Right lobe of liver (tissue), 6 donors: ENCODE data around the gene INSRR. TPM values are rescaled to one million over a fixed set of nuclear protein-coding genes. Genes with fewer than 3 reads are reported as not detected.
A peak's percentile ranks its signal among the peaks of the same experiment; 100 is the strongest.

Source experiments
- ATAC-seq, 4 donors: fragments of 200-7000 bp; cut with Tn5 transposase; one replicate each; pipeline ENCODE4 v1.9.1; 2020; ENCODE audit warnings: mild to moderate bottlenecking in 4 of 4, moderate library complexity in 4 of 4
- DNase-seq, 3 donors: peaks; one replicate each; pipeline ENCODE4 v3.0.0-alpha.2; 2020
- H3K27ac ChIP-seq, 3 donors: fragments of 200-600 bp; one replicate each; pipeline ENCODE4 v1.8.0; 2022
- H3K27me3 ChIP-seq, 2 donors: fragments of 200-600 bp; one replicate each; pipeline ENCODE4 v1.8.0; 2022
- H3K36me3 ChIP-seq, 4 donors: fragments of 200-600 bp; sonication (generic) in 1 of 4; one replicate each; pipeline versions ENCODE4 v1.5.1 to v1.8.0; 2017 to 2022; ENCODE audit warnings: control low read depth in 1 of 4
- H3K4me1 ChIP-seq, 4 donors: fragments of 200-600 bp; sonication (generic) in 1 of 4; one replicate each; pipeline versions ENCODE4 v1.5.1 to v1.8.0; 2017 to 2022; ENCODE audit warnings: control low read depth in 1 of 4
- H3K4me3 ChIP-seq, 3 donors: fragments of 200-600 bp; one replicate each; pipeline ENCODE4 v1.8.0; 2022
- H3K9me3 ChIP-seq, 4 donors: fragments of 200-600 bp; sonication (generic) in 1 of 4; one replicate each; pipeline versions ENCODE4 v1.5.1 to v1.8.0; 2017 to 2022; ENCODE audit warnings: control low read depth in 1 of 4
- POLR2A ChIP-seq: fragments of 450-650 bp; IDR thresholded peaks from one replicate; pipeline ENCODE4 v1.6.1; 2017; ENCODE audit warnings: antibody characterized with exemption, mild to moderate bottlenecking
- WGBS: methylation state at CpG from one replicate; pipeline ENCODE4 v1.1.6; 2018; ENCODE audit warnings: low coverage, low lambda C conversion rate; ENCODE audit not compliant: insufficient coverage; ENCODE audit errors: missing lambda C conversion rate; 5-methylcytosine and 5-hydroxymethylcytosine counted together
- intact Hi-C, 2 donors: fragments of 100-400 bp; cut with DNase I; formaldehyde crosslinking; loops; one replicate each; pipeline versions ENCODE4 v1.11.2 to v1.14.1; 2022
- total RNA-seq, 6 experiments: library from RNA; depleted of rRNA in 2 of 6; stranded (reverse); fragments of >200 nt in 2 of 6; fragmentation: NEBNext Ultra II Directional in 3 of 6; extraction: Animal tissue kit (Norgen Biotek cat#: 25700) in 3 of 6; gene quantifications; one replicate each; pipeline versions ENCODE4 v1.1.0 to v1.2.4, GENCODE V29; 2016 to 2023
- TF ChIP-seq, protein P1 (sequence below), 4 donors: fragments of 200-600 bp in 3 of 4; fragments of 450-650 bp in 1 of 4; IDR thresholded peaks; one replicate each; pipeline versions ENCODE4 v1.5.1 to v1.8.0; 2016 to 2022; ENCODE audit warnings: antibody characterized with exemption in 4 of 4, mild to moderate bottlenecking in 2 of 4
- donor health status: DM: no; HTN: yes; CAD: no.
- donor health status: DM: no; HTN: no; CAD: no.
- donor health status: DM: no; HTN: no; CAD: no.
- donor health status: DM: no; HTN: yes; CAD: no.
- donor health status: DM: no; HTN: yes; CAD: no.

Gene INSRR
- total RNA-seq, 6 experiments from 2014 or later: not detected

DNA sequence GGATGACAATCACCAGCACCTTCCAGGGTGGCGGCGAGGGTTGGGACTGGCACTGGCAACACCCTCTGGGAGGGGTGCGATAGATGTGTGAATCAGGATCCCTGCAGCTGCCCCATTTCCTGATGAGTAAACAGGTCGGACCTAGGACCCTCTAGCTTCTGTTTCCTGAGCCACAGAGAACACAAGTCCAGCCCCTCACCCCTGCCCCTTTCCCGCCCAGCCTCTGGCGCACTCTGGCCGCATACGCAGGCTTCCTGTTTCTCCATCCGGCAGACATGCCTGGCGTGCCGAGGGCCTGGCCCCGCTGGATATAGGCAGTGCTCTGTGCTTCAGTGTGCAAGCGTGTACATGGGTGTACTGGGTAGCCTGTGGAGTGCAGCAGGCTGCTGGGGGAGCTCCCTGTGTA is 39.2 kb upstream of the INSRR start:
- H3K27me3 ChIP-seq: peaks cover 0 to 5% of the 10 kb centered on the region in 2 donors
- TF ChIP-seq, protein P1, sequence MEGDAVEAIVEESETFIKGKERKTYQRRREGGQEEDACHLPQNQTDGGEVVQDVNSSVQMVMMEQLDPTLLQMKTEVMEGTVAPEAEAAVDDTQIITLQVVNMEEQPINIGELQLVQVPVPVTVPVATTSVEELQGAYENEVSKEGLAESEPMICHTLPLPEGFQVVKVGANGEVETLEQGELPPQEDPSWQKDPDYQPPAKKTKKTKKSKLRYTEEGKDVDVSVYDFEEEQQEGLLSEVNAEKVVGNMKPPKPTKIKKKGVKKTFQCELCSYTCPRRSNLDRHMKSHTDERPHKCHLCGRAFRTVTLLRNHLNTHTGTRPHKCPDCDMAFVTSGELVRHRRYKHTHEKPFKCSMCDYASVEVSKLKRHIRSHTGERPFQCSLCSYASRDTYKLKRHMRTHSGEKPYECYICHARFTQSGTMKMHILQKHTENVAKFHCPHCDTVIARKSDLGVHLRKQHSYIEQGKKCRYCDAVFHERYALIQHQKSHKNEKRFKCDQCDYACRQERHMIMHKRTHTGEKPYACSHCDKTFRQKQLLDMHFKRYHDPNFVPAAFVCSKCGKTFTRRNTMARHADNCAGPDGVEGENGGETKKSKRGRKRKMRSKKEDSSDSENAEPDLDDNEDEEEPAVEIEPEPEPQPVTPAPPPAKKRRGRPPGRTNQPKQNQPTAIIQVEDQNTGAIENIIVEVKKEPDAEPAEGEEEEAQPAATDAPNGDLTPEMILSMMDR (IDR thresholded peaks at IDR 0.05): no peak
- H3K36me3 ChIP-seq: no peaks in the 10 kb centered on the region
- DNase-seq: peak in 1 of 3 donors; percentile 74
- ATAC-seq: peak; percentile 57 to 66 (median 64)
- H3K9me3 ChIP-seq: no peaks in the 10 kb centered on the region
- H3K27ac ChIP-seq: peak overlapping the region in 2 of 3 donors; percentile 40 to 91
- WGBS: 6% methylated on average over 3 of the region's 13 CpGs
- intact Hi-C loops: no loop called here
- peaks cover 0 to 6% (median 0%) of the 10 kb centered on the region in 4 donors for H3K4me1 ChIP-seq
- H3K4me3 ChIP-seq: no peak overlapping the region

DNA sequence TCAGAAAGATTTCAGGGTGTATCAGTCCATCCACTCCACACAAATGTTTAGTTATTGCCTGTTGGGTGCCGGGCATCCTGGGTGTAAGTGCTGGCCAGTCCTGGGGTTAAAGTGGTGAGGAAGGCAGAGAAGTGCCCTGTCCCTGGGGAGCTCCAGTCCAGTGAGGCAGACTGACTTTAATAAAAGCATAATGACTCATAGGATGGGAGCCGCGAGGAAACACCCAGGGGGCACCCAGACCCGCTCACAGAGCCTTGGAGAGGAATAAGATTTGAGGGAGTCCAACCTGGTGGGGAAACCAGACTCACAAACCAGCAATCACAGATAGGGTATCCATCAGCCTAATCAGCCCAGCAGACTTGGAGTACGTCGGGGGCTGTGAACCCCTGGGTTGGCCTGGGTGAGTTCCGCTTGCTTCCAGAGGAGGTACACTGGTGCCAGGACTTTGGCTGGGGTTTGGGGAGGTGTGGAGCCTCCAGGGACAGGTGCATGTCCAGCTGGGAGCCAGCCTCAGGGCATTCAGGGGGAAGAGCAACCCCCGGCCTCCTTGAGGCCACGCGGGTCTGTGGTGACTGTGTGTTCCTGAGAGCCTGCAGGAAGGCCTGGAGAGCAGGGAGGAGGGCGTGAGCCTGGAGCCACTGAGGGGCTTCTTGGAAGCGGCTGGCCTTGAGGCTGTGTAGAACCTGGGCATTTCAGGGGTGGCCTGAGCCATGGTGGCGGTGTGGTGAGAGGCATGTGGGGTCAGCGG is 38.3 kb upstream of the INSRR start:
- intact Hi-C loops: no loop called here
- H3K27ac ChIP-seq: peak overlapping the region; percentile 15 to 91 (median 40)
- no peaks in the 10 kb centered on the region for H3K36me3 ChIP-seq
- H3K27me3 ChIP-seq: peaks cover 0 to 9% of the 10 kb centered on the region in 2 donors
- ATAC-seq: no peak
- DNase-seq: peak in 1 of 3 donors; percentile 38
- no peak for TF ChIP-seq POLR2A
- TF ChIP-seq, protein P1 (IDR thresholded peaks at IDR 0.05): no peak
- peaks cover 0 to 8% (median 0%) of the 10 kb centered on the region in 4 donors for H3K4me1 ChIP-seq
- WGBS: 44% methylated on average over 2 of the region's 14 CpGs
- H3K4me3 ChIP-seq: no peak overlapping the region
- no peaks in the 10 kb centered on the region for H3K9me3 ChIP-seq

DNA sequence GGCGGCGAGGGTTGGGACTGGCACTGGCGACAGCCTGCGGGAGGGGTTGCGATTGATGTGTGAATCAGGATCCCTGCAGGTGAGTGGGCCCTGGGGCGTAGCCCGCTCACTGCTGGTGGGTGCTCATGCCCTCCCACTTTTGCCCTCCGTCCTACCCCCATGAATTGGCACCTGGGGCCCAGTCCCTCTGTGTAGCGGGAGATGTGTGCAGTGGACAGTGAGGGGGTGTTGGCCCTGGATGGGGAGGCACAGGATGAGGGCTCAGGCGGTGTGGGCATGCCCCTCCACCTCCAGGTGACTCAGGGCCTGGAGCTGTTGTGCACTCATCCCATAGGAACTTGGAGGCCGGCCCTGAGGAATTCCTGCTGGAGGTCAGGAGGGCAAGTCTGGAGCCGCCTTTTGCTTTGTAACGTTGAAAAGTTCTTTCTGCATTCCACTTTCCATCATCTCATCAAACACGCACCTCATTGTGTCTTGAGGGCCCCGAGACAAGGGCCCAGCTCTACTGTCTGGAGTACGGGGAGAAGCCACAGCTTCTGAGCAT is 37.6 kb upstream of the INSRR start:
- Histone ChIP-seq H3K9me3 (no peaks in the 10 kb centered on the region), H3K4me3 (no peak overlapping the region), H3K36me3 (no peaks in the 10 kb centered on the region), H3K27ac (peak overlapping the region in 1 of 3 donors; percentile 91), H3K27me3 (peaks cover 0 to 9% of the 10 kb centered on the region in 2 donors), H3K4me1 (peaks cover 0 to 10% (median 0%) of the 10 kb centered on the region in 4 donors)
- intact Hi-C loops: no loop called here
- DNase-seq (peak in 1 of 3 donors; percentile 43), ATAC-seq (peak in 1 of 4 donors; percentile 4)
- 61% methylated on average over 6 of the region's 16 CpGs for WGBS
- TF ChIP-seq, protein P1 (IDR thresholded peaks at IDR 0.05): no peak
- no peak for TF ChIP-seq POLR2A

DNA sequence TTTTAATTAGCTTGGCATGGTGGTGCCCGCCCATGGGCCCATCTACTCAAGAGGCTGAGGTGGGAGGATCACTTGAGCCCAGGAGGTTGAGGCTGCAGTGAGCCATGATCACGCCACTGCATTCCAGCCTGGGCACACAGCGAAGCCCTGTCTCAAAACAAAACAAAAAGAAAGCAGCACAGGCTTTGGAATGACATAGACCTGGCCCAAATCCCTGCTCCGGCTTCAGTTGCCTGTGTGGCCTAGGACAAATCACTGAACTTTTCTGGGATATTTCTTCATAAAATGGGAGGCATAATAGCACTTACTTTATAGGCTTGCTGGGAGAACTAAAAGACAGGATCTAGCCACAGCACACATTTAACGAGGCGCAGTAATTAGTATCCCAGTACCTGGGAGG is 37.0 kb upstream of the INSRR start:
- DNase-seq (peak in 1 of 3 donors; percentile 15), ATAC-seq (no peak)
- Histone ChIP-seq H3K4me3 (no peak overlapping the region), H3K9me3 (no peaks in the 10 kb centered on the region), H3K27me3 (peaks cover 0 to 9% of the 10 kb centered on the region in 2 donors), H3K4me1 (peaks cover 0 to 10% (median 0%) of the 10 kb centered on the region in 4 donors), H3K27ac (peak overlapping the region in 2 of 3 donors; percentile 76 to 91), H3K36me3 (no peaks in the 10 kb centered on the region)
- WGBS: 64% methylated on average over 4 of the region's 6 CpGs
- intact Hi-C loops: no loop called here
- TF ChIP-seq, protein P1 (IDR thresholded peaks at IDR 0.05): no peak
- TF ChIP-seq POLR2A: no peak
